Activated CD8-positive, alpha-beta T cell treated with anti-CD3 and anti-CD28 coated beads, Interleukin-2, amount 10 ng/mL, durations not matched to agents 7 days and 5 days (primary cell): Measurements from ENCODE around the gene KCTD5. TPM values are rescaled to one million over a fixed set of nuclear protein-coding genes. Genes with fewer than 3 reads are reported as not detected.
"Not testable (repeated sequence)": the region's sequence is repeated elsewhere in the genome, so short reads cannot be mapped to it uniquely, and the experiment has no call there.

Experiments used
- ATAC-seq: fragments of 150-1000 bp; cut with Tn5 transposase; one replicate; pipeline ENCODE4 v1.10.0; 2021; ENCODE audit warnings: moderate library complexity
- CTCF ChIA-PET: fragments of 350-600 bp; sonication (Branson Sonifier 250); formaldehyde crosslinking; loops from one replicate; lab custom pipeline; 2021; ENCODE audit warnings: antibody characterized with exemption; lab: Charles Lee
- POLR2A ChIA-PET: fragments of 350-600 bp; sonication (Branson Sonifier 250); formaldehyde crosslinking; loops from one replicate; lab custom pipeline; 2021; ENCODE audit warnings: antibody characterized with exemption; lab: Charles Lee
- DNase-seq: peaks from one replicate; pipeline ENCODE4 v3.0.0-alpha.2; 2020
- H3K27ac Mint-ChIP-seq: one replicate; pipeline ENCODE4 v1.8.0; 2021; ENCODE audit warnings: mild to moderate bottlenecking, mixed read lengths
- H3K27me3 Mint-ChIP-seq: one replicate; pipeline ENCODE4 v1.8.0; 2021; ENCODE audit warnings: low read depth, mixed read lengths
- H3K36me3 Mint-ChIP-seq: one replicate; pipeline ENCODE4 v1.8.0; 2021; ENCODE audit warnings: low read depth, mixed read lengths
- H3K4me1 Mint-ChIP-seq: one replicate; pipeline ENCODE4 v1.8.0; 2021; ENCODE audit warnings: low read depth, mixed read lengths
- H3K4me3 Mint-ChIP-seq: one replicate; pipeline ENCODE4 v1.8.0; 2021; ENCODE audit warnings: mild to moderate bottlenecking, mixed read lengths
- H3K9me3 Mint-ChIP-seq: one replicate; pipeline ENCODE4 v1.8.0; 2022; ENCODE audit warnings: mixed read lengths; ENCODE audit not compliant: insufficient read depth
- total RNA-seq, 2 experiments: library from RNA; stranded (reverse); gene quantifications; one replicate each; pipeline ENCODE4 v1.2.3, GENCODE V29; 2021

The KCTD5 gene
- total RNA-seq, 2 experiments from 2014 or later = 33.2 to 35.9 TPM

- CTCF ChIA-PET = no interaction called here
- Mint-ChIP-seq H3K27ac (no peak overlapping the region), H3K36me3 (peaks cover 1% of the 10 kb centered on the region), H3K4me3 (no peak overlapping the region), H3K9me3 (no peaks in the 10 kb centered on the region), H3K4me1 (peaks cover 23% of the 10 kb centered on the region), H3K27me3 (no peaks in the 10 kb centered on the region)
- DNase-seq (no peak), ATAC-seq (no peak)
- POLR2A ChIA-PET = interaction anchor here (0.6 kb wide), 1 partner anchor 328 kb away, joined by 3 read pairs; no protein-coding TSS in a partner anchor
These were observed 7.9 kb downstream of the KCTD5 start for GRCh38 chr16:2689968-2690801.

GRCh38 chr16:2690852-2691251 lies 8.5 kb downstream of the KCTD5 start:
- DNase-seq (no peak), ATAC-seq (no peak)
- peaks cover 1% of the 10 kb centered on the region for H3K36me3 Mint-ChIP-seq
- no peaks in the 10 kb centered on the region for H3K9me3 Mint-ChIP-seq
- H3K27ac Mint-ChIP-seq = no peak overlapping the region
- no peak overlapping the region for H3K4me3 Mint-ChIP-seq
- ChIA-PET POLR2A (no interaction called here), CTCF (no interaction called here)
- no peaks in the 10 kb centered on the region for H3K27me3 Mint-ChIP-seq
- H3K4me1 Mint-ChIP-seq = peaks cover 21% of the 10 kb centered on the region

- Mint-ChIP-seq H3K9me3 (no peaks in the 10 kb centered on the region), H3K4me3 (no peak overlapping the region), H3K27me3 (no peaks in the 10 kb centered on the region), H3K27ac (no peak overlapping the region), H3K36me3 (peaks cover 3% of the 10 kb centered on the region), H3K4me1 (peaks cover 20% of the 10 kb centered on the region)
- ChIA-PET CTCF (no interaction called here), POLR2A (interaction anchor here (1.6 kb wide), 1 partner anchor 9 kb away, joined by 10 read pairs; the partner anchor contains the start of gene KCTD5)
- DNase-seq (no peak), ATAC-seq (no peak)
These were observed 9.3 kb downstream of the KCTD5 start for GRCh38 chr16:2691491-2692248.

GRCh38 chr16:2692251-2692947 lies 10.1 kb downstream of the KCTD5 start:
- Mint-ChIP-seq H3K27me3 (no peaks in the 10 kb centered on the region), H3K4me3 (no peak overlapping the region), H3K27ac (no peak overlapping the region), H3K4me1 (peaks cover 12% of the 10 kb centered on the region), H3K9me3 (no peaks in the 10 kb centered on the region), H3K36me3 (peaks cover 7% of the 10 kb centered on the region)
- DNase-seq (no peak), ATAC-seq (no peak)
- ChIA-PET CTCF (no interaction called here), POLR2A (interaction anchor here (1.6 kb wide), 1 partner anchor 10 kb away, joined by 10 read pairs; the partner anchor contains the start of gene KCTD5)

- no peaks in the 10 kb centered on the region for H3K9me3 Mint-ChIP-seq
- H3K27ac Mint-ChIP-seq = no peak overlapping the region
- no peak for ATAC-seq
- no peaks in the 10 kb centered on the region for H3K27me3 Mint-ChIP-seq
- H3K4me1 Mint-ChIP-seq = peaks cover 6% of the 10 kb centered on the region
- DNase-seq = no peak
- no peak overlapping the region for H3K4me3 Mint-ChIP-seq
- peaks cover 13% of the 10 kb centered on the region for H3K36me3 Mint-ChIP-seq
- CTCF ChIA-PET = no interaction called here
- POLR2A ChIA-PET = interaction anchor here (1.6 kb wide), 1 partner anchor 11 kb away, joined by 10 read pairs; the partner anchor contains the start of gene KCTD5
These were observed 10.8 kb downstream of the KCTD5 start for GRCh38 chr16:2692948-2693651.

- ATAC-seq, H3K27me3 Mint-ChIP-seq, POLR2A ChIA-PET, CTCF ChIA-PET, H3K9me3 Mint-ChIP-seq, H3K4me1 Mint-ChIP-seq, H3K27ac Mint-ChIP-seq, DNase-seq, H3K4me3 Mint-ChIP-seq: not testable (repeated sequence)
- peaks cover 14% of the 10 kb centered on the region for H3K36me3 Mint-ChIP-seq
These were observed 14.4 kb downstream of the KCTD5 start for GRCh38 chr16:2696601-2697250.

GRCh38 chr16:2697401-2697948 lies 15.2 kb downstream of the KCTD5 start:
- POLR2A ChIA-PET = no interaction called here
- no peak overlapping the region for H3K27ac Mint-ChIP-seq
- no peaks in the 10 kb centered on the region for H3K4me1 Mint-ChIP-seq
- no peak overlapping the region for H3K4me3 Mint-ChIP-seq
- no peak for ATAC-seq
- H3K36me3 Mint-ChIP-seq = peaks cover 17% of the 10 kb centered on the region
- DNase-seq = no peak
- H3K27me3 Mint-ChIP-seq = no peaks in the 10 kb centered on the region
- H3K9me3 Mint-ChIP-seq = no peaks in the 10 kb centered on the region
- CTCF ChIA-PET = no interaction called here

GRCh38 chr16:2698103-2698870 lies 16.0 kb downstream of the KCTD5 start:
- ATAC-seq = no peak
- POLR2A ChIA-PET = no interaction called here

GRCh38 chr16:2698965-2699750 lies 16.8 kb downstream of the KCTD5 start:
- no peaks in the 10 kb centered on the region for H3K9me3 Mint-ChIP-seq
- ChIA-PET POLR2A (no interaction called here), CTCF (no interaction called here)
- peaks cover 17% of the 10 kb centered on the region for H3K36me3 Mint-ChIP-seq
- no peak overlapping the region for H3K27ac Mint-ChIP-seq
- H3K4me1 Mint-ChIP-seq = no peaks in the 10 kb centered on the region
- DNase-seq (no peak), ATAC-seq (no peak)
- H3K4me3 Mint-ChIP-seq = no peak overlapping the region
- H3K27me3 Mint-ChIP-seq = no peaks in the 10 kb centered on the region

More at GRCh38 chr16:2698103-2698870, 16.0 kb downstream of the KCTD5 start:
- H3K9me3 Mint-ChIP-seq = no peaks in the 10 kb centered on the region
- H3K4me3 Mint-ChIP-seq = no peak overlapping the region
- no peaks in the 10 kb centered on the region for H3K27me3 Mint-ChIP-seq
- CTCF ChIA-PET = no interaction called here
- H3K4me1 Mint-ChIP-seq = no peaks in the 10 kb centered on the region
- no peak for DNase-seq
- H3K36me3 Mint-ChIP-seq = peaks cover 17% of the 10 kb centered on the region
- no peak overlapping the region for H3K27ac Mint-ChIP-seq
